Endodermal cell (in vitro differentiated cells): ENCODE measurements around the gene ERCC3. TPM values are rescaled to one million over a fixed set of nuclear protein-coding genes. Genes with fewer than 3 reads are reported as not detected.

Experiments
- DNase-seq: peaks from one replicate; pipeline ENCODE4 v3.0.0-alpha.2; 2017
- H3K27ac ChIP-seq: 2 replicates; pipeline ENCODE4 v1.5.1; 2013; ENCODE audit warnings: mild to moderate bottlenecking, low read depth, low read length, moderate library complexity
- H3K27me3 ChIP-seq: 2 replicates; pipeline ENCODE4 v1.6.1; 2013; ENCODE audit warnings: mild to moderate bottlenecking, low read length, moderate library complexity; ENCODE audit not compliant: insufficient read depth, control insufficient read depth, poor library complexity, severe bottlenecking
- H3K36me3 ChIP-seq: 2 replicates; pipeline ENCODE4 v1.7.0; 2013; ENCODE audit warnings: mild to moderate bottlenecking, low read length, moderate library complexity; ENCODE audit not compliant: control insufficient read depth, insufficient read depth
- H3K4me1 ChIP-seq: one replicate; pipeline ENCODE4 v1.7.0; 2013; ENCODE audit warnings: low read length; ENCODE audit not compliant: control insufficient read depth, insufficient read depth
- H3K4me3 ChIP-seq: 2 replicates; pipeline ENCODE4 v1.5.1; 2013; ENCODE audit warnings: mild to moderate bottlenecking, low read length, moderate library complexity
- H3K9ac ChIP-seq: 2 replicates; pipeline ENCODE4 v1.6.1; 2013; ENCODE audit warnings: mild to moderate bottlenecking, low read length, moderate library complexity; ENCODE audit not compliant: poor library complexity, severe bottlenecking; ENCODE audit errors: extremely low read depth
- H3K9me3 ChIP-seq: 2 replicates; pipeline ENCODE4 v1.6.1; 2013; ENCODE audit warnings: mild to moderate bottlenecking, low read length, moderate library complexity; ENCODE audit not compliant: control insufficient read depth
- H3K27ac Mint-ChIP-seq: 2 replicates; pipeline ENCODE4 v1.8.0; 2020; ENCODE audit warnings: mixed read lengths
- H3K27me3 Mint-ChIP-seq: 2 replicates; pipeline ENCODE4 v1.8.0; 2021; ENCODE audit warnings: mild to moderate bottlenecking, mixed read lengths; ENCODE audit not compliant: insufficient read depth
- H3K36me3 Mint-ChIP-seq: 2 replicates; pipeline ENCODE4 v1.8.0; 2020; ENCODE audit warnings: low read depth, mixed read lengths
- H3K4me1 Mint-ChIP-seq: 2 replicates; pipeline ENCODE4 v1.8.0; 2020; ENCODE audit warnings: mixed read lengths
- H3K4me3 Mint-ChIP-seq: 2 replicates; pipeline ENCODE4 v1.8.0; 2020; ENCODE audit warnings: mild to moderate bottlenecking, moderate library complexity, mixed read lengths
- H3K9me3 Mint-ChIP-seq: 2 replicates; pipeline ENCODE4 v1.8.0; 2020; ENCODE audit warnings: mild to moderate bottlenecking, mixed read lengths
- WGBS, 2 experiments: methylation state at CpG; one replicate each; pipeline versions ENCODE4 v1.1.5 to v1.1.7; 2013; ENCODE audit warnings: missing lambda C conversion rate in 2 of 2, mixed read lengths in 1 of 2; ENCODE audit not compliant: insufficient coverage in 1 of 2, insufficient read length in 1 of 2; 5-methylcytosine and 5-hydroxymethylcytosine counted together
- total RNA-seq, 2 donors: library from RNA; stranded (reverse); fragmentation: NEBNext Ultra II Directional in 1 of 2; extraction: Animal tissue kit (Norgen Biotek cat#: 25700) in 1 of 2; gene quantifications; 2 replicates in 1 of 2; 3 replicates in 1 of 2; pipeline ENCODE4 v1.2.1, GENCODE V29; 2021
- TF ChIP-seq, protein P1 (sequence below): fragments of 200-600 bp; sonication (generic); conservative IDR thresholded peaks from 2 replicates; pipeline ENCODE4 v1.5.0; 2021; ENCODE audit warnings: antibody characterized with exemption, mild to moderate bottlenecking

ERCC3 gene
- total RNA-seq, 2 donors from 2014 or later, result 64.5 to 72.6 TPM

DNA sequence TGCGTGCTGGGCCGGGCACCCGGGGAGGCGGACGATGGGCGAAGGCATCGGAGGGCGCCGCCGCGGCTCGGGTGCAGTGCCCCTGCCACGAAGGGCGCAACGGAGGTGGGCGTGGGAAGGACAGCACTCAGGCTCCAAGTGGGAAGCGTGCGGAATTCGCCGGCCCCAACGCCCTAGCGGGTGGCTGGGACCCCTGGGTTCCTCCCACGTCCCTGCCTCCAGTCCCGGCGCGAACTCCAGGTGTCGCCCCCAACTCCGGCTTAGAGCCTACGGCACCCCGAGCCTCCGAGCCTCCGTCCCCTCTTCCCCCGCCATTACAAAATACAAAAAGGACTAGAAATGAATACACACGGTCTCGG is 75.2 kb downstream of the ERCC3 start:
- H3K27me3 Mint-ChIP-seq, result peaks cover 42% of the 10 kb centered on the region
- Histone ChIP-seq H3K9me3 (no peaks in the 10 kb centered on the region), H3K27me3 (peaks cover 18% of the 10 kb centered on the region), H3K4me3 (peak overlapping the region; percentile 85), H3K36me3 (no peaks in the 10 kb centered on the region), H3K27ac (no peak overlapping the region), H3K9ac (peak overlapping the region; percentile 41), H3K4me1 (no peaks in the 10 kb centered on the region)
- no peak for DNase-seq
- peak overlapping the region; percentile 79 for H3K4me3 Mint-ChIP-seq
- H3K4me1 Mint-ChIP-seq, result peaks cover 9% of the 10 kb centered on the region
- no peaks in the 10 kb centered on the region for H3K9me3 Mint-ChIP-seq
- H3K27ac Mint-ChIP-seq, result no peak overlapping the region
- H3K36me3 Mint-ChIP-seq, result no peaks in the 10 kb centered on the region
- WGBS, 2 experiments, result 0 to 2% methylated on average over 11 to 35 of the region's 35 CpGs
- TF ChIP-seq, protein P1, sequence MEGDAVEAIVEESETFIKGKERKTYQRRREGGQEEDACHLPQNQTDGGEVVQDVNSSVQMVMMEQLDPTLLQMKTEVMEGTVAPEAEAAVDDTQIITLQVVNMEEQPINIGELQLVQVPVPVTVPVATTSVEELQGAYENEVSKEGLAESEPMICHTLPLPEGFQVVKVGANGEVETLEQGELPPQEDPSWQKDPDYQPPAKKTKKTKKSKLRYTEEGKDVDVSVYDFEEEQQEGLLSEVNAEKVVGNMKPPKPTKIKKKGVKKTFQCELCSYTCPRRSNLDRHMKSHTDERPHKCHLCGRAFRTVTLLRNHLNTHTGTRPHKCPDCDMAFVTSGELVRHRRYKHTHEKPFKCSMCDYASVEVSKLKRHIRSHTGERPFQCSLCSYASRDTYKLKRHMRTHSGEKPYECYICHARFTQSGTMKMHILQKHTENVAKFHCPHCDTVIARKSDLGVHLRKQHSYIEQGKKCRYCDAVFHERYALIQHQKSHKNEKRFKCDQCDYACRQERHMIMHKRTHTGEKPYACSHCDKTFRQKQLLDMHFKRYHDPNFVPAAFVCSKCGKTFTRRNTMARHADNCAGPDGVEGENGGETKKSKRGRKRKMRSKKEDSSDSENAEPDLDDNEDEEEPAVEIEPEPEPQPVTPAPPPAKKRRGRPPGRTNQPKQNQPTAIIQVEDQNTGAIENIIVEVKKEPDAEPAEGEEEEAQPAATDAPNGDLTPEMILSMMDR, result no peak

DNA sequence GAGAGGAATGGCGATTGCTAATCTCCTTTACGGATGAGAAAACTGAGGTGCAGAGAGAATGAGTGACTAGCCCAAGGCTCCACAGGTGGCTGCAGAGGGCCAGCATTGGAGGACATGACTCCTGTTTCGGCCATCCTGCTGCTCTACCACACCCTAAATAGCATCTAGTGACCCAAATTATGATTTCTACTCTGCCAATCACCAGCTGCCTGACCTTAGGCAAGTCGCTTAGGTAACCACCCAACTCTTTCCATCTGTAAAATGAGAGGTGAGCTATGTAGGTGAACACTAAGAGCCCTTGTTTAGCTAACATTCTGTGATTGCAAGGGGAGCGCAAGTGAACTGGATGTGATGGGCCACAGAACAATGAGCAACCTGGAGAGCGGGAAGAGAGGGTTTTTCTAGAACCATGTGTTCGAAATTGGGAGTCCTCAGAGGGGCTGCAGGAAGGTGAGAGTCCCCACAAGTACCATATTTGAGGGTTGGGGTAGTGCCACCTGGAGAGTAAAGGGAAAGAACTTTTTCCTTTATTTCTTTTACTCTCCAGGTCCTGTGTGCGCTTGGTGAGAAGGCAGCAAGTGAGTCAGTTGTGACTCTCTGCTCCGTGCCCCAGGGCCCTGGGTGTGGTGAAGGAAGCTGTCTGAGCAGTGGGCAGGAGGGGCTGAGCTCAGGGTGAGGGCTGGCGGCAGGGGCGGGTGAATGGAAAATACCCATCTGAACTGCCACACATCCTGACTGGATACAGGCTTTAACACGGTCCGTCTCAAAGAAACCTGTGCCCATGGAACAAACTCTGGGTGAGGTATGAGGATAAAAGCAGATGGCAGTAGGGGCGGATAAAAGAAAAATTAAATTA is 76.2 kb downstream of the ERCC3 start:
- 81 to 82% methylated on average over 5 to 14 of the region's 14 CpGs for WGBS, 2 experiments
- no peak overlapping the region for H3K27ac Mint-ChIP-seq
- peak; percentile 70 for DNase-seq
- Histone ChIP-seq H3K27me3 (peaks cover 18% of the 10 kb centered on the region), H3K27ac (no peak overlapping the region), H3K4me3 (no peak overlapping the region), H3K9me3 (no peaks in the 10 kb centered on the region), H3K4me1 (no peaks in the 10 kb centered on the region), H3K36me3 (no peaks in the 10 kb centered on the region), H3K9ac (no peak overlapping the region)
- no peaks in the 10 kb centered on the region for H3K36me3 Mint-ChIP-seq
- peaks cover 9% of the 10 kb centered on the region for H3K4me1 Mint-ChIP-seq
- H3K27me3 Mint-ChIP-seq, result peaks cover 51% of the 10 kb centered on the region
- peak overlapping the region; percentile 79 for H3K4me3 Mint-ChIP-seq
- H3K9me3 Mint-ChIP-seq, result peaks cover 6% of the 10 kb centered on the region
- TF ChIP-seq, protein P1, result no peak

DNA sequence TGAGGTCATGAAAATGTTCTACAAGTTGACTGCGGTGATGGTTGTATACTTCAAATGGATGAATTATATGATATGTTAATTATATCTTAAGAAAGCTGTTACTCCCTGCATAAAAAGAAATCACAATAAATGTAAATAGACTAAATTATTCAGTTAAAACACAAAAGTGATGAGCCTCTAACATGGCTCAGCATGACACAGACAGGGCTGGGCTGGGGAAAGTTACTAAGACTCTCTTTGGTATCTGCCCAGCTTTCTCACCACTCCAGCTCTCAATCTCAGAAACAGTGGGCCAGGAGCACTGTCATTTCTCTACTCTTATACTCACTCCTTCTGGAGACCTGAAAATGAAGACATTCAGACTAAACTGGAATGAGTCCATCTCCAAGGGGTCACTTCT is 77.4 kb downstream of the ERCC3 start:
- Histone ChIP-seq H3K9me3 (no peaks in the 10 kb centered on the region), H3K4me1 (no peaks in the 10 kb centered on the region), H3K27me3 (peaks cover 18% of the 10 kb centered on the region), H3K9ac (no peak overlapping the region), H3K4me3 (no peak overlapping the region), H3K36me3 (no peaks in the 10 kb centered on the region), H3K27ac (no peak overlapping the region)
- Mint-ChIP-seq H3K4me1 (peaks cover 9% of the 10 kb centered on the region), H3K9me3 (peaks cover 6% of the 10 kb centered on the region), H3K36me3 (no peaks in the 10 kb centered on the region), H3K4me3 (no peak overlapping the region), H3K27ac (no peak overlapping the region), H3K27me3 (peaks cover 60% of the 10 kb centered on the region)
- no peak for DNase-seq
- no CpG with 5 or more reads among the region's 1 CpG for WGBS, 2 experiments
- TF ChIP-seq, protein P1, result no peak
